MCF 10A (cell line): Measurements from ENCODE around the gene GRAMD1B. TPM values are rescaled to one million over a fixed set of nuclear protein-coding genes. Genes with fewer than 3 reads are reported as not detected.

Experiments
- BruUV-seq: library from RNA; stranded (reverse); fragments of 400-500 nt; replicated peaks from 2 replicates; lab custom pipeline; 2021; lab: Mats Ljungman, UMichigan
- CTCF ChIA-PET: fragments of 300-600 bp; sonication (Branson Sonifier 250); formaldehyde crosslinking; extraction: SDS; loops from one replicate; lab custom pipeline; 2021; ENCODE audit warnings: antibody characterized with exemption, inconsistent platforms; lab: Yijun Ruan, JAX
- POLR2A ChIA-PET: fragments of 300-600, 350-650 bp; sonication (Branson Sonifier 250); formaldehyde crosslinking; extraction: SDS; loops from one replicate; lab custom pipeline; 2020; ENCODE audit warnings: antibody characterized with exemption, inconsistent platforms; lab: Yijun Ruan, JAX
- DNase-seq: peaks from one replicate; pipeline ENCODE4 v3.0.0-alpha.2; 2018; ENCODE audit not compliant: unreplicated experiment
- H3K27ac Mint-ChIP-seq: one replicate; pipeline ENCODE4 v1.8.0; 2022; ENCODE audit warnings: mild to moderate bottlenecking, low read depth, mixed read lengths; ENCODE audit not compliant: unreplicated experiment
- H3K27me3 Mint-ChIP-seq: one replicate; pipeline ENCODE4 v1.8.0; 2022; ENCODE audit warnings: mixed read lengths; ENCODE audit not compliant: insufficient read depth, unreplicated experiment
- H3K36me3 Mint-ChIP-seq: one replicate; pipeline ENCODE4 v1.8.0; 2022; ENCODE audit warnings: mild to moderate bottlenecking, moderate library complexity, mixed read lengths; ENCODE audit not compliant: insufficient read depth, unreplicated experiment
- H3K4me1 Mint-ChIP-seq: one replicate; pipeline ENCODE4 v1.8.0; 2022; ENCODE audit warnings: mixed read lengths; ENCODE audit not compliant: insufficient read depth, unreplicated experiment
- H3K4me3 Mint-ChIP-seq: one replicate; pipeline ENCODE4 v1.8.0; 2022; ENCODE audit warnings: mild to moderate bottlenecking, moderate library complexity, mixed read lengths; ENCODE audit not compliant: unreplicated experiment
- H3K9me3 Mint-ChIP-seq: one replicate; pipeline ENCODE4 v1.8.0; 2022; ENCODE audit warnings: mixed read lengths; ENCODE audit not compliant: unreplicated experiment
- intact Hi-C: fragments of 100-400 bp; cut with micrococcal nuclease; formaldehyde crosslinking; loops from 2 replicates; pipeline ENCODE4 v1.14.1; 2022
- total RNA-seq: library from RNA; stranded (reverse); gene quantifications from 2 replicates; pipeline ENCODE4 v1.2.3, GENCODE V29; 2022
- TF ChIP-seq, protein P1 (sequence below): fragments of 200-600 bp; IDR thresholded peaks from one replicate; pipeline ENCODE4 v1.8.0; 2022; ENCODE audit warnings: antibody characterized with exemption, mild to moderate bottlenecking; ENCODE audit not compliant: unreplicated experiment

Gene GRAMD1B
- total RNA-seq, 1 experiment from 2014 or later: 0.26 TPM

DNA sequence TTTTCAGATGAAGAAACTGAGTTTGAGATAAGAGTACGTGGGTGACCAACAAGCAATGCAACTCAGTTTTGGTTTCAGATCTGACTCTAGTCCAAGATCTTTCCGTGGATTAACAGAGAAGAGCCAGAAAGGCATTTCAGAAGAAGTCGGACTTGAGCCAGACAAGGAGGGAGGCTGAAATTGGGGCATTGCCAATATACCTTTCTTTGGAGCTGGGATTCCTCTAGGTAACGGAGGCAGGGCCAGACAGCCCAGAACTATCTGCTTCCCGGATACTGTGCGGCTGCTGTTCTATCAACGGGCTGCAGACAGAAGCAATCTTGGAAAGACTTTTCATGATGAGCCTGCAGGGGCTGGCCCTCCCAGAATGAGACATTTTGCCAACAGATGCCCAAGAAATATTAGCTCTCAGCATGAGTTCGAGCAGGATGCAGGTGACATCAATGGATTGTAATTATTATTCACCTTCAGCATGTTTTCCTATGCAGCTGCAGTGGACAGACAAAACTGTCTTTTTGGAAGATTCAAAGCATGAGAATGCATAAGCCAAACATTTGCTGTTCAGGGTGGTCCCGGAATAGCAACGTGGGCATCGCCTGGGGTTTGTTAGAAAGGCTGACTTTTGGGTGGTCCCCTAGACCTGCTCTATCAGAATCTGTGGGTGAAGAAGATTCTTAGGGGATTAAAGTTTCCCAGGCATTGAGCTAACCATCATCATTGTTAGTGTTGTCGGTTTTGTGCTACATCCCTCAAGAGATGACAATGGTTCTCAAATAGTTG, 128.7 kb downstream of the GRAMD1B start:
- H3K36me3 Mint-ChIP-seq: no peaks in the 10 kb centered on the region
- H3K4me1 Mint-ChIP-seq: no peaks in the 10 kb centered on the region
- TF ChIP-seq, protein P1, sequence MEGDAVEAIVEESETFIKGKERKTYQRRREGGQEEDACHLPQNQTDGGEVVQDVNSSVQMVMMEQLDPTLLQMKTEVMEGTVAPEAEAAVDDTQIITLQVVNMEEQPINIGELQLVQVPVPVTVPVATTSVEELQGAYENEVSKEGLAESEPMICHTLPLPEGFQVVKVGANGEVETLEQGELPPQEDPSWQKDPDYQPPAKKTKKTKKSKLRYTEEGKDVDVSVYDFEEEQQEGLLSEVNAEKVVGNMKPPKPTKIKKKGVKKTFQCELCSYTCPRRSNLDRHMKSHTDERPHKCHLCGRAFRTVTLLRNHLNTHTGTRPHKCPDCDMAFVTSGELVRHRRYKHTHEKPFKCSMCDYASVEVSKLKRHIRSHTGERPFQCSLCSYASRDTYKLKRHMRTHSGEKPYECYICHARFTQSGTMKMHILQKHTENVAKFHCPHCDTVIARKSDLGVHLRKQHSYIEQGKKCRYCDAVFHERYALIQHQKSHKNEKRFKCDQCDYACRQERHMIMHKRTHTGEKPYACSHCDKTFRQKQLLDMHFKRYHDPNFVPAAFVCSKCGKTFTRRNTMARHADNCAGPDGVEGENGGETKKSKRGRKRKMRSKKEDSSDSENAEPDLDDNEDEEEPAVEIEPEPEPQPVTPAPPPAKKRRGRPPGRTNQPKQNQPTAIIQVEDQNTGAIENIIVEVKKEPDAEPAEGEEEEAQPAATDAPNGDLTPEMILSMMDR: no peak
- no peak for DNase-seq
- intact Hi-C loops: no loop called here
- H3K4me3 Mint-ChIP-seq: no peak overlapping the region
- POLR2A ChIA-PET: interaction anchor here (0.6 kb wide), 1 partner anchor 23 kb away, joined by 3 read pairs; no protein-coding TSS in a partner anchor
- BruUV-seq: no TSS peak
- peaks cover 83% of the 10 kb centered on the region for H3K27me3 Mint-ChIP-seq
- no peak overlapping the region for H3K27ac Mint-ChIP-seq
- no peaks in the 10 kb centered on the region for H3K9me3 Mint-ChIP-seq
- CTCF ChIA-PET: interaction anchor here (0.6 to 1.3 kb wide), 6 partner anchors 10 to 153 kb away, joined by 3 read pairs; no protein-coding TSS in a partner anchor

DNA sequence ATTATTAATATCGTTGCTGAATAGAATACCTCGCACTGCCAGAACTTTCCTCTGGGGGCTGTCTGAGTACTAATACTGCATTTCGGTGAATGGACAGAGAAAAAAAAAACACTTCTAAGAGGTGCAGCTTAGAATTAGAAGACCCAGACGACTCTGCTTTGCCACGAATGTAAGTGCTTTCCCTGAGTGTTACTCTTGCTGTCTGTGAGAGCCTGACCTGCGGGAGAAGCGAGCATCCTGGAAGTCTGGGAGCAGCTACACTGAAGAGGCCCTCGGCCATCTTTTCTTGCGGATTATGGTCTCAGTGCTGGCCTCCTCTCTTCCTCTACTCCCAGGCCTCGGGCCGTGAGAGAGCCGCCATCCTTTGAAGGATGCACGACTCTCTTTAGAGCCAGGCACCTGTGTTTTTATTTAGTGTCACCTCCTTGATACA, 129.5 kb downstream of the GRAMD1B start:
- TF ChIP-seq, protein P1: no peak
- no peak overlapping the region for H3K27ac Mint-ChIP-seq
- peaks cover 75% of the 10 kb centered on the region for H3K27me3 Mint-ChIP-seq
- no TSS peak for BruUV-seq
- no peak for DNase-seq
- intact Hi-C loops: no loop called here
- POLR2A ChIA-PET: interaction anchor here (0.6 kb wide), 1 partner anchor 24 kb away, joined by 3 read pairs; no protein-coding TSS in a partner anchor
- no peaks in the 10 kb centered on the region for H3K9me3 Mint-ChIP-seq
- no peaks in the 10 kb centered on the region for H3K4me1 Mint-ChIP-seq
- CTCF ChIA-PET: interaction anchor here (0.6 to 1.3 kb wide), 5 partner anchors 9 to 154 kb away, joined by 3 to 9 read pairs (median 3); no protein-coding TSS in a partner anchor
- H3K4me3 Mint-ChIP-seq: no peak overlapping the region
- no peaks in the 10 kb centered on the region for H3K36me3 Mint-ChIP-seq

DNA sequence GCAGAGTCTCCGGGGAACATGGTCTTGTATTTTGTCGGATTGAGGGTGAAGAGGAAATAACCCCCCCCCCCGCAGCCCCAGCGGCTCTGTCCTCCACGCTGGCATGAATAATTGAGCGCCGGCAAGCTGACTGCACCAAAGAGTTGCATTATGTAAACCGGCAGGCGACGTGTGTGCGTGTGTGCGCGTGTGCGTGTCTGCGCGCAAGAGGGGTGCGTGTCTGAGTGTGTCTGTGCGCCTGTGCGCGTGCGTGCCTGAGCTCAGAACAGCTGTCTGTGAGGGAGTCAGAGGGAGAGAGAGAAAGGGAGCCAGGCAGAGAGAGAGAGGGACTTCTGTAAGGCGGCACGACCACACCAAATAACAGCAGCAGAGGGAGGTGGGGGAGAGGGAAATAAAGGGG, 129.9 kb downstream of the GRAMD1B start:
- TF ChIP-seq, protein P1: no peak
- H3K9me3 Mint-ChIP-seq: no peaks in the 10 kb centered on the region
- ChIA-PET CTCF (interaction anchor here (0.6 to 0.8 kb wide), 3 partner anchors 11 to 31 kb away, joined by 3 to 9 read pairs (median 3); no protein-coding TSS in a partner anchor), POLR2A (no interaction called here)
- no peaks in the 10 kb centered on the region for H3K4me1 Mint-ChIP-seq
- H3K36me3 Mint-ChIP-seq: no peaks in the 10 kb centered on the region
- no peak overlapping the region for H3K27ac Mint-ChIP-seq
- no peak overlapping the region for H3K4me3 Mint-ChIP-seq
- peaks cover 70% of the 10 kb centered on the region for H3K27me3 Mint-ChIP-seq
- DNase-seq: no peak
- BruUV-seq: no TSS peak
- intact Hi-C loops: no loop called here

- H3K4me3 Mint-ChIP-seq: no peak overlapping the region
- peaks cover 65% of the 10 kb centered on the region for H3K27me3 Mint-ChIP-seq
These were observed 131.3 kb downstream of the GRAMD1B start for GRCh38 chr11:123561431-123561800.

More at GRCh38 chr11:123561431-123561800, 131.3 kb downstream of the GRAMD1B start:
- ChIA-PET POLR2A (no interaction called here), CTCF (interaction anchor here (0.6 to 1.9 kb wide), 10 partner anchors 9 to 171 kb away, joined by 3 to 7 read pairs (median 4); no protein-coding TSS in a partner anchor)
- Mint-ChIP-seq H3K36me3 (no peaks in the 10 kb centered on the region), H3K27ac (no peak overlapping the region), H3K9me3 (no peaks in the 10 kb centered on the region), H3K4me1 (no peaks in the 10 kb centered on the region)
- no TSS peak for BruUV-seq
- intact Hi-C loops: no loop called here
- no peak for DNase-seq
- TF ChIP-seq, protein P1: no peak
